Endothelial cell of umbilical vein (primary cell): ENCODE data around the gene ENHO.

Experiments used
- CTCF ChIP-seq, 2 donors: IDR thresholded peaks; 1 replicate in 1 of 2; 2 replicates in 1 of 2; pipeline ENCODE4 v1.5.1; 2011; ENCODE audit warnings: low read length in 2 of 2, mild to moderate bottlenecking in 2 of 2, moderate library complexity in 2 of 2, control low read depth in 1 of 2, inconsistent platforms in 1 of 2, low read depth in 1 of 2; ENCODE audit not compliant: insufficient read depth in 1 of 2; ENCODE audit errors: extremely low read depth in 1 of 2
- EZH2 ChIP-seq: IDR thresholded peaks from 2 replicates; pipeline ENCODE4 v1.6.1; 2012; ENCODE audit warnings: borderline replicate concordance, low read depth, mild to moderate bottlenecking, moderate library complexity, low read length, inconsistent platforms; ENCODE audit not compliant: severe bottlenecking
- MAX ChIP-seq: IDR thresholded peaks from 2 replicates; pipeline ENCODE4 v1.6.1; 2011; ENCODE audit not compliant: insufficient read depth, insufficient read length
- MYC ChIP-seq: IDR thresholded peaks from one replicate; pipeline ENCODE4 v1.6.1; 2011; ENCODE audit warnings: mild to moderate bottlenecking, low read depth, low read length
- POLR2A ChIP-seq: IDR thresholded peaks from 2 replicates; pipeline ENCODE4 v1.6.1; 2012; ENCODE audit warnings: low read depth, mild to moderate bottlenecking, control low read depth, low read length

GRCh38 chr9:34506623-34507022 lies 16.2 kb downstream of the ENHO start:
- TF ChIP-seq CTCF (IDR thresholded peaks at IDR 0.05; ENCODE audit: extremely low read depth in 1 of 2, insufficient read depth in 1 of 2, low read depth in 1 of 2, low read length in 2 of 2): no peak
- TF ChIP-seq MAX: no peak
- no peak for TF ChIP-seq POLR2A
- no peak for TF ChIP-seq EZH2
- TF ChIP-seq MYC: no peak
